RWPE2 (cell line): ENCODE results near the gene LYST.

Source experiments
- ATAC-seq: fragments of 200-7000 bp; cut with Tn5 transposase; 3 replicates; pipeline ENCODE4 v1.9.1; 2021; ENCODE audit warnings: low read depth
- DNase-seq: peaks from one replicate; pipeline ENCODE4 v3.0.0-alpha.2; 2020; ENCODE audit warnings: low spot score
- H3K27ac ChIP-seq: fragments of 450-650 bp; 2 replicates; pipeline ENCODE4 v1.5.1; 2017; ENCODE audit warnings: mild to moderate bottlenecking; ENCODE audit not compliant: poor library complexity, severe bottlenecking
- H3K27me3 ChIP-seq: fragments of 250-450 bp; sonication (Bioruptor Pico); 2 replicates; pipeline ENCODE4 v1.5.1; 2021; ENCODE audit warnings: mild to moderate bottlenecking, moderate library complexity; ENCODE audit not compliant: insufficient read depth, poor library complexity, severe bottlenecking
- H3K36me3 ChIP-seq: fragments of 250-450 bp; sonication (Bioruptor Pico); 2 replicates; pipeline ENCODE4 v1.5.1; 2020; ENCODE audit warnings: low read depth, mild to moderate bottlenecking, moderate library complexity
- H3K4me1 ChIP-seq: fragments of 250-450 bp; sonication (Bioruptor Pico); 2 replicates; pipeline ENCODE4 v1.5.1; 2021; ENCODE audit warnings: mild to moderate bottlenecking, moderate library complexity; ENCODE audit not compliant: insufficient read depth, poor library complexity, severe bottlenecking
- H3K4me3 ChIP-seq: fragments of 250-450 bp; sonication (Bioruptor Pico); 2 replicates; pipeline ENCODE4 v1.5.1; 2021; ENCODE audit warnings: mild to moderate bottlenecking, moderate library complexity; ENCODE audit not compliant: severe bottlenecking
- H3K9me3 ChIP-seq: fragments of 250-450 bp; sonication (Bioruptor Pico); 2 replicates; pipeline ENCODE4 v1.5.1; 2021; ENCODE audit warnings: mild to moderate bottlenecking, moderate library complexity; ENCODE audit not compliant: severe bottlenecking
- CTCF ChIP-seq: fragments of 450-650 bp; IDR thresholded peaks from one replicate; pipeline ENCODE4 v1.5.1; 2017; ENCODE audit warnings: mild to moderate bottlenecking, moderate library complexity; ENCODE audit not compliant: poor library complexity, severe bottlenecking

LYST gene

GRCh38 chr1:235734335-235734734, 132.4 kb downstream of the LYST start:
- no peaks in the 10 kb centered on the region for H3K27me3 ChIP-seq
- DNase-seq (no peak), ATAC-seq (no peak)
- H3K4me3 ChIP-seq, result no peak overlapping the region
- H3K27ac ChIP-seq, result no peak overlapping the region
- H3K4me1 ChIP-seq, result peaks cover 11% of the 10 kb centered on the region
- TF ChIP-seq CTCF, result no peak
- H3K9me3 ChIP-seq, result peaks cover 1% of the 10 kb centered on the region
- H3K36me3 ChIP-seq, result peaks cover 8% of the 10 kb centered on the region

DNA sequence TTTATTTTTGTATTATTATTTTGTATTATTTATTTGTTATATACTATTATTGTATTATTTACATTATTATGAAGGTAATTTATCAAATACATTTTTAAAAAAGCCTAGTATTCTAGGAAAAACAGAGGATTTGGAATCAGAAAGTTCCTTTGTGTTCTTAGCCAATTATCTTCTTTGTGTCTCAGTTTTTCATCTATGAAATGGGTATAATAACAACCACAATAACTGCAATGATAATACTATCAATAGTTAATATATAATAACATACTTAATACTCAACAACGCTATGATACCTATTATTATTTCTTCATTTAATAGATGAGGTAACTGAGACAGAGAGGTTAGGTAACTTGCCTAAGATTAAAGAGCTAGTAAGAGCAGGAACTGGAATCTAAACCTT, 136.7 kb downstream of the LYST start:
- H3K27ac ChIP-seq, result no peak overlapping the region
- peaks cover 15% of the 10 kb centered on the region for H3K36me3 ChIP-seq
- H3K4me3 ChIP-seq, result no peak overlapping the region
- DNase-seq (no peak), ATAC-seq (no peak)
- H3K27me3 ChIP-seq, result no peaks in the 10 kb centered on the region
- TF ChIP-seq CTCF, result no peak
- no peaks in the 10 kb centered on the region for H3K4me1 ChIP-seq
- peaks cover 1% of the 10 kb centered on the region for H3K9me3 ChIP-seq

DNA sequence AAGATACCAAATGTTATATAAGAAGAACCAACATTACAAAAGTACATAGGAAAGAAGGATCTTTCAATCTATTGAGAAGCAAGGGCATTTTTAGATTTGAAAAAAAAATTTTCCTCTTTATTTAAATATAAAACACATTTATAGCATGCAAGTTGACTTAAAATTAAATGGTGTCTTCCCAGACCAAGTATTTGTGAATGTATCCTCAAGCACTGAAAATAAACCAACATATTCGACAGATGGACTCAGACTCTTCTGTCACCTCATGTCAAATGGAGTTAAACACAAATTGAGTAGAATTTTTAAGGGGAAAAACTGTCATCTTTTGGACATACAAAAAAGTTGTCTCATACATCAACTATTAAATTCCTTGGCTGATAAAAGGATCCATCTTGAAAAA, 140.1 kb downstream of the LYST start:
- Histone ChIP-seq H3K4me3 (no peak overlapping the region), H3K27me3 (no peaks in the 10 kb centered on the region), H3K9me3 (peaks cover 1% of the 10 kb centered on the region), H3K36me3 (peaks cover 18% of the 10 kb centered on the region), H3K27ac (no peak overlapping the region), H3K4me1 (no peaks in the 10 kb centered on the region)
- ATAC-seq (no peak), DNase-seq (no peak)
- TF ChIP-seq CTCF, result no peak

DNA sequence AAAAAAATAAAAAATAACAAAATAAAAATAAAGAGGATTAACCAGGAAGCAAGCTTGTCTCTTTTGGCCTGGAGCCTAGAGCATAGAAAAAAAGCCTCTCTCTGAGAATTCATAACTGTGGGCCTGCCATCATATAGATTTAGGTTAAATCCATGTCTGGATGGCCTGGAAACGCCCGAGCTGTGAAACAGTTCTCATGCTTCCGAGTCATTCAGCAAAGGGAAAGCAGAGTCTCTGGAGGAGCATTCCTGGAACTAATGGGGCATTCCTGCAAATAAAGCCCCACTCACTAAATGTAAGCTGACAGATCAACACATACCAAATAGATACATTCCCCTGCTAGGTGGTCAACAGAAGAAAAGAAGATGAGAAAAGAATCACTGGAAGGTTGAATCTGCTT, 141.3 kb downstream of the LYST start:
- no peak overlapping the region for H3K27ac ChIP-seq
- ATAC-seq (no peak), DNase-seq (no peak)
- H3K4me1 ChIP-seq, result peaks cover 7% of the 10 kb centered on the region
- peaks cover 1% of the 10 kb centered on the region for H3K9me3 ChIP-seq
- no peaks in the 10 kb centered on the region for H3K27me3 ChIP-seq
- TF ChIP-seq CTCF, result no peak
- peaks cover 13% of the 10 kb centered on the region for H3K36me3 ChIP-seq
- no peak overlapping the region for H3K4me3 ChIP-seq

DNA sequence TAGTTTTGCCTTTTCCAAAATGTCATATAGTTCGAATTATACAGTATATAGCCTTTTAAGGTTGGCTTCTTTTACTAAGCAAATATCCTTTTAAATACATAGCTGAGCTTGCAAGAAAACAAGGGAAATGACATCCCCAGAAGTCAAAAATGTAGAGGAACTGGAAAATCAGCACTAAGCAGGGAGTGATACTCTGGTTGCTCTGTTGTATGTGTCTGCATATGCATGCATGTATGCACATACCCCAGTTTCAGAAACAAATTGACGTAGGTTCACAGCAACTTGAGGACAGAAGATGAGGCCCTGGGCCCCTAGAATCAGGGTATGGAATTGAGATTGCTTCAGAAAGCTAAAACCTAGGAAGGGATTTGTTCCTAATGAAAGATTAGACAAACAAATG, 142.0 kb downstream of the LYST start:
- ATAC-seq (no peak), DNase-seq (no peak)
- no peak overlapping the region for H3K4me3 ChIP-seq
- peaks cover 10% of the 10 kb centered on the region for H3K4me1 ChIP-seq
- H3K27me3 ChIP-seq, result no peaks in the 10 kb centered on the region
- TF ChIP-seq CTCF, result no peak
- H3K9me3 ChIP-seq, result no peaks in the 10 kb centered on the region
- no peak overlapping the region for H3K27ac ChIP-seq
- peaks cover 10% of the 10 kb centered on the region; the same call in 1 of the 2 replicates for H3K36me3 ChIP-seq
